HCT116 (cell line): ENCODE results near the gene KIRREL3. TPM values are rescaled to one million over a fixed set of nuclear protein-coding genes. Genes with fewer than 3 reads are reported as not detected.

ENCODE experiments used
- ATAC-seq: fragments of 200-7000 bp; cut with Tn5 transposase; 2 replicates; pipeline ENCODE4 v1.9.1; 2020; ENCODE audit warnings: mild to moderate bottlenecking, moderate library complexity
- BruUV-seq: library from RNA; stranded (reverse); fragments of 400-500 nt; replicated peaks from 2 replicates; lab custom pipeline; 2021; lab: Mats Ljungman, UMichigan
- CTCF ChIA-PET: fragments of 300-600 bp; sonication (Branson Sonifier 250); formaldehyde crosslinking; loops from one replicate; lab custom pipeline; 2021; ENCODE audit warnings: antibody characterized with exemption; lab: Charles Lee
- POLR2A ChIA-PET: fragments of 300-600, 350-600 bp; sonication (Branson Sonifier 250); formaldehyde crosslinking; loops from one replicate; lab custom pipeline; 2021; ENCODE audit warnings: antibody characterized with exemption; lab: Charles Lee
- RAD21 ChIA-PET, 2 experiments: fragments of 300-600 bp; sonication (Branson Sonifier 250); formaldehyde crosslinking; loops; one replicate each; lab custom pipeline; 2023; ENCODE audit warnings: low total read pairs in 2 of 2; ENCODE audit not compliant: uncharacterized antibody in 2 of 2, unreplicated experiment in 2 of 2, low non-redundant PET in 1 of 2; lab: Charles Lee
- DNase-seq: peaks from one replicate; pipeline ENCODE4 v3.0.0-alpha.2; 2010; ENCODE audit warnings: low read depth, low spot score
- H2AFZ ChIP-seq: fragments of 200-600 bp; shearing (Covaris generic), sonication (generic); 2 replicates; pipeline ENCODE4 v1.6.1; 2017; ENCODE audit warnings: low read depth, mixed run types, mixed read lengths, antibody characterized with exemption, low read length; ENCODE audit not compliant: poor library complexity, severe bottlenecking
- H3K27ac ChIP-seq: 2 replicates; pipeline ENCODE4 v1.5.1; 2012; ENCODE audit warnings: low read depth, low read length
- H3K27me3 ChIP-seq: fragments of 200-600 bp; sonication (generic); 2 replicates; pipeline ENCODE4 v1.6.1; 2016; ENCODE audit warnings: mixed run types, low read length, mixed read lengths; ENCODE audit not compliant: insufficient read depth
- H3K36me3 ChIP-seq, 2 experiments: fragments of 200-500 bp in 1 of 2; fragments of 200-600 bp in 1 of 2; sonication (Bioruptor generic) in 1 of 2; sonication (generic) in 1 of 2; 2 replicates each; pipeline versions ENCODE4 v1.5.1 to v1.6.1; 2014 to 2016; ENCODE audit warnings: low read length in 2 of 2, inconsistent platforms in 1 of 2, mixed read lengths in 1 of 2, mixed run types in 1 of 2; ENCODE audit not compliant: insufficient read depth in 2 of 2, control insufficient read depth in 1 of 2
- H3K4me1 ChIP-seq, 2 experiments: fragments of 200-600 bp in 1 of 2; sonication (generic) in 1 of 2; 2 replicates each; pipeline versions ENCODE4 v1.5.1 to v1.6.1; 2012 to 2017; ENCODE audit warnings: low read length in 2 of 2, inconsistent platforms in 1 of 2, mild to moderate bottlenecking in 1 of 2, mixed read lengths in 1 of 2, mixed run types in 1 of 2, moderate library complexity in 1 of 2; ENCODE audit not compliant: insufficient read depth in 2 of 2, control insufficient read depth in 1 of 2
- H3K4me2 ChIP-seq: fragments of 200-600 bp; sonication (generic); 2 replicates; pipeline ENCODE4 v1.6.1; 2017; ENCODE audit warnings: mixed run types, low read length, mixed read lengths
- H3K4me3 ChIP-seq, 2 experiments: fragments of 200-600 bp in 1 of 2; sonication (generic) in 1 of 2; replicated peaks in 1 of 2; 2 replicates each; pipeline ENCODE4 v1.5.1; 2011 to 2016; ENCODE audit warnings: low read length in 2 of 2, control low read depth in 1 of 2, low read depth in 1 of 2, mild to moderate bottlenecking in 1 of 2, mixed read lengths in 1 of 2, mixed run types in 1 of 2
- H3K79me2 ChIP-seq: fragments of 200-600 bp; sonication (generic); 2 replicates; pipeline ENCODE4 v1.6.1; 2017; ENCODE audit warnings: mild to moderate bottlenecking, mixed run types, low read length, moderate library complexity, mixed read lengths; ENCODE audit not compliant: insufficient read depth
- H3K9ac ChIP-seq: fragments of 200-600 bp; sonication (generic); 2 replicates; pipeline ENCODE4 v1.6.1; 2016; ENCODE audit warnings: low read length, mixed read lengths
- H3K9me2 ChIP-seq: fragments of 200-600 bp; sonication (generic), shearing (Covaris generic); 2 replicates; pipeline ENCODE4 v1.6.1; 2017; ENCODE audit warnings: mixed run types, mild to moderate bottlenecking, moderate library complexity; ENCODE audit not compliant: insufficient read depth
- H3K9me3 ChIP-seq, 2 experiments: fragments of 200-500 bp in 1 of 2; fragments of 200-600 bp in 1 of 2; sonication (Bioruptor generic) in 1 of 2; sonication (generic) in 1 of 2; 2 replicates each; pipeline ENCODE4 v1.6.1; 2014 to 2017; ENCODE audit warnings: low read length in 2 of 2, mixed read lengths in 2 of 2, inconsistent platforms in 1 of 2, low read depth in 1 of 2, mild to moderate bottlenecking in 1 of 2, mixed run types in 1 of 2, moderate library complexity in 1 of 2; ENCODE audit not compliant: control insufficient read depth in 1 of 2, insufficient read depth in 1 of 2
- H4K20me1 ChIP-seq: fragments of 200-600 bp; sonication (generic), shearing (Covaris generic); 2 replicates; pipeline ENCODE4 v1.6.1; 2017; ENCODE audit warnings: mixed run types, mild to moderate bottlenecking, moderate library complexity; ENCODE audit not compliant: insufficient read depth
- CBX3 ChIP-seq: IDR thresholded peaks from 2 replicates; pipeline ENCODE4 v1.6.1; 2012; ENCODE audit warnings: low read depth
- EZH2 ChIP-seq: fragments of 200-600 bp; sonication (generic); IDR thresholded peaks from 2 replicates; pipeline ENCODE4 v1.6.1; 2017; ENCODE audit warnings: antibody characterized with exemption, mixed run types
- EZH2phosphoT487 ChIP-seq: fragments of 200-600 bp; IDR thresholded peaks from 2 replicates; pipeline ENCODE4 v1.6.1; 2018; ENCODE audit warnings: antibody characterized with exemption, borderline replicate concordance
- FOSL1 ChIP-seq: IDR thresholded peaks from 2 replicates; pipeline ENCODE4 v1.6.1; 2012; ENCODE audit warnings: low read depth
- JUND ChIP-seq: IDR thresholded peaks from 2 replicates; pipeline ENCODE4 v1.6.1; 2012
- RAD21 ChIP-seq: IDR thresholded peaks from 2 replicates; pipeline ENCODE4 v1.6.1; 2012; ENCODE audit warnings: low read depth, mild to moderate bottlenecking
- SIN3A ChIP-seq: IDR thresholded peaks from 2 replicates; pipeline ENCODE4 v1.6.1; 2012; ENCODE audit warnings: low read depth
- SP1 ChIP-seq: IDR thresholded peaks from 2 replicates; pipeline ENCODE4 v1.6.1; 2012; ENCODE audit warnings: low read depth
- SRF ChIP-seq: IDR thresholded peaks from 2 replicates; pipeline ENCODE4 v1.6.1; 2012; ENCODE audit warnings: low read depth
- TCF7L2 ChIP-seq: IDR thresholded peaks from 2 replicates; pipeline ENCODE4 v1.7.0; 2011; ENCODE audit warnings: borderline replicate concordance, inconsistent platforms; ENCODE audit not compliant: insufficient read depth, insufficient read length; ENCODE audit errors: extremely low read depth
- YY1 ChIP-seq: IDR thresholded peaks from 2 replicates; pipeline ENCODE4 v1.6.1; 2011; ENCODE audit warnings: low read length, low read depth, moderate library complexity, mild to moderate bottlenecking; ENCODE audit not compliant: insufficient replicate concordance; ENCODE audit errors: extremely low read depth
- ZFX ChIP-seq: fragments of 450-650 bp; IDR thresholded peaks from 2 replicates; pipeline ENCODE4 v1.6.1; 2017
- ZNF274 ChIP-seq: fragments of 200-500 bp; sonication (Bioruptor generic); IDR thresholded peaks from 2 replicates; pipeline ENCODE4 v1.6.1; 2014; ENCODE audit warnings: mild to moderate bottlenecking, low read depth, low read length, inconsistent platforms
- intact Hi-C: fragments of 100-400 bp; cut with micrococcal nuclease; formaldehyde crosslinking; loops from 2 replicates; pipeline ENCODE4 v1.10.0; 2022
- total RNA-seq: library from RNA; stranded (reverse); gene quantifications from one replicate; pipeline ENCODE4 v1.2.1, GENCODE V29; 2021; ENCODE audit not compliant: unreplicated experiment
- TF ChIP-seq, protein P1 (sequence below): IDR thresholded peaks from 2 replicates; pipeline ENCODE4 v1.6.1; 2012
- TF ChIP-seq, protein P2 (sequence below), 3 experiments: fragments of 200-600 bp in 1 of 3; sonication (generic) in 1 of 3; IDR thresholded peaks in 2 of 3; conservative IDR thresholded peaks in 1 of 3; 2 replicates each; pipeline ENCODE4 v1.5.1; 2012 to 2017; ENCODE audit warnings: low read depth in 2 of 3, low read length in 2 of 3, antibody characterized with exemption in 1 of 3, borderline replicate concordance in 1 of 3, control low read depth in 1 of 3, mild to moderate bottlenecking in 1 of 3, mixed read lengths in 1 of 3, mixed run types in 1 of 3, moderate library complexity in 1 of 3; ENCODE audit not compliant: insufficient read depth in 1 of 3
- TF ChIP-seq, protein P3 (sequence below): IDR thresholded peaks from 2 replicates; pipeline ENCODE4 v1.6.1; 2011; ENCODE audit warnings: mild to moderate bottlenecking, low read length, moderate library complexity; ENCODE audit not compliant: insufficient replicate concordance; ENCODE audit errors: extremely low read depth
- TF ChIP-seq, protein P4 (sequence below): IDR thresholded peaks from 2 replicates; pipeline ENCODE4 v1.6.1; 2012; ENCODE audit warnings: low read depth
- TF ChIP-seq, protein P5 (sequence below): IDR thresholded peaks from 2 replicates; pipeline ENCODE4 v1.6.1; 2012

KIRREL3 gene
- total RNA-seq, 1 experiment from 2014 or later = not detected

DNA sequence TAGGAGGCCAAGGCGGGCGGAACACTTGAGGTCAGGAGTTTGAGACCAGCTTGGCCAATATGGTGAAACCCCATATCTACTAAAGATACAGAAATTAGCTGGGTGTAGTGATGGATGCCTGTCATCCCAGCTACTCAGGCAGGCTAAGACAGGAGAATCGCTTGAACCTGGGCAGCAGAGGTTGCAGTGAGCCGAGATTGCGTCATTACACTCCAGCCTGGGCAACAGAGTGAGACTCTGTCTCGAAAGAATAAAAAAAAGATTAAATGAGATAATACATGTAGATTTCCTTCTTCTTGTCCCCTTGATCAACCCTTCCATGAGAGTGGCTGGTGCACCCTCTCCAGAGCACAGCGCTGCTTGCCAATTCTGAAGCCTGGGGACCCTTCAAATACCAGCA, 538.1 kb downstream of the KIRREL3 start (continued):
- TF ChIP-seq, protein P1, sequence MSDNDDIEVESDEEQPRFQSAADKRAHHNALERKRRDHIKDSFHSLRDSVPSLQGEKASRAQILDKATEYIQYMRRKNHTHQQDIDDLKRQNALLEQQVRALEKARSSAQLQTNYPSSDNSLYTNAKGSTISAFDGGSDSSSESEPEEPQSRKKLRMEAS = no peak
- TF ChIP-seq EZH2 = no peak
- no peak for TF ChIP-seq ZFX
- TF ChIP-seq, protein P2, sequence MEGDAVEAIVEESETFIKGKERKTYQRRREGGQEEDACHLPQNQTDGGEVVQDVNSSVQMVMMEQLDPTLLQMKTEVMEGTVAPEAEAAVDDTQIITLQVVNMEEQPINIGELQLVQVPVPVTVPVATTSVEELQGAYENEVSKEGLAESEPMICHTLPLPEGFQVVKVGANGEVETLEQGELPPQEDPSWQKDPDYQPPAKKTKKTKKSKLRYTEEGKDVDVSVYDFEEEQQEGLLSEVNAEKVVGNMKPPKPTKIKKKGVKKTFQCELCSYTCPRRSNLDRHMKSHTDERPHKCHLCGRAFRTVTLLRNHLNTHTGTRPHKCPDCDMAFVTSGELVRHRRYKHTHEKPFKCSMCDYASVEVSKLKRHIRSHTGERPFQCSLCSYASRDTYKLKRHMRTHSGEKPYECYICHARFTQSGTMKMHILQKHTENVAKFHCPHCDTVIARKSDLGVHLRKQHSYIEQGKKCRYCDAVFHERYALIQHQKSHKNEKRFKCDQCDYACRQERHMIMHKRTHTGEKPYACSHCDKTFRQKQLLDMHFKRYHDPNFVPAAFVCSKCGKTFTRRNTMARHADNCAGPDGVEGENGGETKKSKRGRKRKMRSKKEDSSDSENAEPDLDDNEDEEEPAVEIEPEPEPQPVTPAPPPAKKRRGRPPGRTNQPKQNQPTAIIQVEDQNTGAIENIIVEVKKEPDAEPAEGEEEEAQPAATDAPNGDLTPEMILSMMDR (IDR thresholded peaks at IDR 0.05 in 2 of 3, conservative IDR thresholded peaks at IDR 0.05 in 1 of 3; ENCODE audit: borderline replicate concordance in 1 of 3, insufficient read depth in 1 of 3, low read depth in 2 of 3, low read length in 2 of 3) = no peak

DNA sequence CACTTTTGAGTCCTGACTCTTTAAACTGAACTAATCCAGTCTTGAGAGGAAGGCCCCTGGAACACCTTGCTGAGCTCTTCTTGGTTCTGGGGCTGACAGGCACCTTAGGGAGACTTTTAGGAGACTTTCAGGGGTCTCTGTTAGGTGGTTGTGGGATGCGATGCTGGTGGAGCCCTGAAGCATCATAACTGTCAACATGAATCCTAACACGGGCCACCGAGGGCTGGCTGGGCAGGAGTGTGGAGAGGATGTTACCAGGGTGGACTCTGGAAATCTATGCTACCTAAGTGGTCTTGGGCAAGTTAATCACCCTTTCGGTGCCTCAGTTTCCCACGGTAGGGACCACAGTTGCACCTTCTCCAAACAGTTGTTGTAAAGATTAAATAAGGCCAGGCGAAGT, 538.6 kb downstream of the KIRREL3 start:
- Histone ChIP-seq H3K9me3 (no peaks in the 10 kb centered on the region), H3K27ac (no peak overlapping the region), H4K20me1 (no peaks in the 10 kb centered on the region), H3K27me3 (peaks cover 18% of the 10 kb centered on the region; the same call in 1 of the 2 replicates), H3K4me2 (no peak overlapping the region), H3K36me3 (no peaks in the 10 kb centered on the region), H3K4me1 (no peaks in the 10 kb centered on the region), H3K9ac (no peak overlapping the region), H3K79me2 (no peaks in the 10 kb centered on the region), H2AFZ (no peak overlapping the region), H3K9me2 (no peaks in the 10 kb centered on the region), H3K4me3 (no peak overlapping the region)
- no peak for DNase-seq
- intact Hi-C loops = no loop called here
- no peak for ATAC-seq
- RAD21 ChIA-PET = no interaction called here
- no TSS peak for BruUV-seq
- CTCF ChIA-PET = interaction anchor here (1.1 kb wide), 1 partner anchor 19 kb away, joined by 4 read pairs; no protein-coding TSS in a partner anchor
- POLR2A ChIA-PET = no interaction called here
- no peak for TF ChIP-seq SRF
- TF ChIP-seq ZFX = no peak
- TF ChIP-seq EZH2phosphoT487 = no peak
- TF ChIP-seq, protein P3, sequence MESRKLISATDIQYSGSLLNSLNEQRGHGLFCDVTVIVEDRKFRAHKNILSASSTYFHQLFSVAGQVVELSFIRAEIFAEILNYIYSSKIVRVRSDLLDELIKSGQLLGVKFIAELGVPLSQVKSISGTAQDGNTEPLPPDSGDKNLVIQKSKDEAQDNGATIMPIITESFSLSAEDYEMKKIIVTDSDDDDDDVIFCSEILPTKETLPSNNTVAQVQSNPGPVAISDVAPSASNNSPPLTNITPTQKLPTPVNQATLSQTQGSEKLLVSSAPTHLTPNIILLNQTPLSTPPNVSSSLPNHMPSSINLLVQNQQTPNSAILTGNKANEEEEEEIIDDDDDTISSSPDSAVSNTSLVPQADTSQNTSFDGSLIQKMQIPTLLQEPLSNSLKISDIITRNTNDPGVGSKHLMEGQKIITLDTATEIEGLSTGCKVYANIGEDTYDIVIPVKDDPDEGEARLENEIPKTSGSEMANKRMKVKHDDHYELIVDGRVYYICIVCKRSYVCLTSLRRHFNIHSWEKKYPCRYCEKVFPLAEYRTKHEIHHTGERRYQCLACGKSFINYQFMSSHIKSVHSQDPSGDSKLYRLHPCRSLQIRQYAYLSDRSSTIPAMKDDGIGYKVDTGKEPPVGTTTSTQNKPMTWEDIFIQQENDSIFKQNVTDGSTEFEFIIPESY = no peak
- TF ChIP-seq ZNF274 = no peak
- TF ChIP-seq SIN3A = no peak
- TF ChIP-seq SP1 = no peak
- TF ChIP-seq, protein P4, sequence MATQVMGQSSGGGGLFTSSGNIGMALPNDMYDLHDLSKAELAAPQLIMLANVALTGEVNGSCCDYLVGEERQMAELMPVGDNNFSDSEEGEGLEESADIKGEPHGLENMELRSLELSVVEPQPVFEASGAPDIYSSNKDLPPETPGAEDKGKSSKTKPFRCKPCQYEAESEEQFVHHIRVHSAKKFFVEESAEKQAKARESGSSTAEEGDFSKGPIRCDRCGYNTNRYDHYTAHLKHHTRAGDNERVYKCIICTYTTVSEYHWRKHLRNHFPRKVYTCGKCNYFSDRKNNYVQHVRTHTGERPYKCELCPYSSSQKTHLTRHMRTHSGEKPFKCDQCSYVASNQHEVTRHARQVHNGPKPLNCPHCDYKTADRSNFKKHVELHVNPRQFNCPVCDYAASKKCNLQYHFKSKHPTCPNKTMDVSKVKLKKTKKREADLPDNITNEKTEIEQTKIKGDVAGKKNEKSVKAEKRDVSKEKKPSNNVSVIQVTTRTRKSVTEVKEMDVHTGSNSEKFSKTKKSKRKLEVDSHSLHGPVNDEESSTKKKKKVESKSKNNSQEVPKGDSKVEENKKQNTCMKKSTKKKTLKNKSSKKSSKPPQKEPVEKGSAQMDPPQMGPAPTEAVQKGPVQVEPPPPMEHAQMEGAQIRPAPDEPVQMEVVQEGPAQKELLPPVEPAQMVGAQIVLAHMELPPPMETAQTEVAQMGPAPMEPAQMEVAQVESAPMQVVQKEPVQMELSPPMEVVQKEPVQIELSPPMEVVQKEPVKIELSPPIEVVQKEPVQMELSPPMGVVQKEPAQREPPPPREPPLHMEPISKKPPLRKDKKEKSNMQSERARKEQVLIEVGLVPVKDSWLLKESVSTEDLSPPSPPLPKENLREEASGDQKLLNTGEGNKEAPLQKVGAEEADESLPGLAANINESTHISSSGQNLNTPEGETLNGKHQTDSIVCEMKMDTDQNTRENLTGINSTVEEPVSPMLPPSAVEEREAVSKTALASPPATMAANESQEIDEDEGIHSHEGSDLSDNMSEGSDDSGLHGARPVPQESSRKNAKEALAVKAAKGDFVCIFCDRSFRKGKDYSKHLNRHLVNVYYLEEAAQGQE = no peak
- no peak for TF ChIP-seq FOSL1
- TF ChIP-seq, protein P5, sequence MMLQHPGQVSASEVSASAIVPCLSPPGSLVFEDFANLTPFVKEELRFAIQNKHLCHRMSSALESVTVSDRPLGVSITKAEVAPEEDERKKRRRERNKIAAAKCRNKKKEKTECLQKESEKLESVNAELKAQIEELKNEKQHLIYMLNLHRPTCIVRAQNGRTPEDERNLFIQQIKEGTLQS = no peak
- TF ChIP-seq JUND = no peak
- TF ChIP-seq TCF7L2 = no peak
- TF ChIP-seq, protein P1 = no peak
- TF ChIP-seq CBX3 = no peak
- TF ChIP-seq YY1 = no peak
- no peak for TF ChIP-seq RAD21
- no peak for TF ChIP-seq EZH2
